Measurements from ENCODE around the gene CCDC57. TPM values are rescaled to one million over a fixed set of nuclear protein-coding genes. Genes with fewer than 3 reads are reported as not detected.

The CCDC57 gene
- total and polyA plus RNA-seq, 9 of the 15 experiments (the other 6 are each of a cell fraction or from before 2014, with no cell fraction given) = 0.83 to 36.2 (median 13.6) TPM

- no peak for TF ChIP-seq NR2C2 (CRISPR knock-in tag; IDR thresholded peaks at IDR 0.05)
- no peak for TF ChIP-seq NR2C2 (tag; IDR thresholded peaks at IDR 0.05)
- TF ChIP-seq E2F4 (CRISPR knock-in tag; IDR thresholded peaks at IDR 0.05; ENCODE audit: low read depth) = no peak
- TF ChIP-seq SUPT5H (IDR thresholded peaks at IDR 0.05) = 0 out of 2 replicates have a peak, but pooled peaks have one; percentile 0
- peak; percentile 14; the same call in 1 of the 2 replicates for TF ChIP-seq POLR2A (conservative IDR thresholded peaks at IDR 0.05)
- TF ChIP-seq NRF1 (conservative IDR thresholded peaks at IDR 0.05 in 1 of 2, IDR thresholded peaks at IDR 0.05 in 1 of 2) = no peak
- TF ChIP-seq U2AF2 (optimal IDR thresholded peaks at IDR 0.05; ENCODE audit: low read depth, low read length) = no peak
- TF ChIP-seq ZFPM2 (CRISPR knock-in tag; IDR thresholded peaks at IDR 0.05) = no peak
Observed at GRCh38 chr17:82059272-82060000, 153.2 kb downstream of the CCDC57 start (continued).

GRCh38 chr17:82058855-82059249 lies 153.8 kb downstream of the CCDC57 start:
- BruUV-seq (replicated peaks) = no TSS peak
- Histone ChIP-seq H3K4me3 (no peak overlapping the region), H2AFZ (ENCODE audit: low read depth, low read length) (no peak overlapping the region), H4K20me1 (replicated peaks; ENCODE audit: control insufficient read depth, insufficient read depth, low read length) (peaks cover 7% of the 10 kb centered on the region), H3K9ac (ENCODE audit: insufficient read depth in 1 of 2, low read depth in 2 of 2, low read length in 2 of 2) (no peak overlapping the region), H3K36me3 (ENCODE audit: control insufficient read depth, insufficient read depth, low read length) (peaks cover 98% of the 10 kb centered on the region; the same call in 2 of the 3 replicates), H3K79me2 (ENCODE audit: control insufficient read depth, insufficient read depth, low read length) (peaks cover 7% of the 10 kb centered on the region), H3K4me1 (replicated peaks in 1 of 2; ENCODE audit: control insufficient read depth in 2 of 2, insufficient read depth in 2 of 2, low read length in 2 of 2) (peaks cover 0 to 90% of the 10 kb centered on the region in 2 experiments; a peak in 2 of 5 replicates), H3K4me2 (ENCODE audit: insufficient read depth, low read length) (no peak overlapping the region), H3K27ac (ENCODE audit: extremely low read depth, low read depth, low read length) (no peak overlapping the region), H3K9me1 (ENCODE audit: control insufficient read depth, insufficient read depth, low read length) (no peaks in the 10 kb centered on the region), H3K9me3 (replicated peaks; ENCODE audit: control insufficient read depth, insufficient read depth, low read depth, low read length) (no peaks in the 10 kb centered on the region), H3K27me3 (ENCODE audit: control insufficient read depth in 2 of 2, insufficient read depth in 2 of 2, low read length in 2 of 2) (no peaks in the 10 kb centered on the region)
- ATAC-seq (no peak), FAIRE-seq (no peak), DNase-seq (ENCODE audit: extremely low read depth in 1 of 4, low spot score in 3 of 4) (no peak)
- TF ChIP-seq SUPT5H (IDR thresholded peaks at IDR 0.05) (0 out of 2 replicates have a peak, but pooled peaks have one; percentile 51), POLR2AphosphoS5 (IDR thresholded peaks at IDR 0.05; ENCODE audit: control insufficient read depth, insufficient read depth, low read depth, low read length) (peak; percentile 33; the same call in 1 of the 2 replicates), POLR2A (conservative IDR thresholded peaks at IDR 0.05) (peak; percentile 44; the same call in 1 of the 2 replicates), POLR2G (IDR thresholded peaks at IDR 0.05; ENCODE audit: low read depth, low read length) (peak; percentile 61), ZNF121 (CRISPR knock-in tag; conservative IDR thresholded peaks at IDR 0.05) (no peak), RBFOX2 (IDR thresholded peaks at IDR 0.05; ENCODE audit: low read depth, low read length) (peak; percentile 62; the same call in 1 of the 2 replicates)
- POLR2A ChIA-PET = interaction anchor here (0.6 to 1.8 kb wide), 5 partner anchors 16 to 142 kb away, joined by 3 to 5 read pairs (median 4); no protein-coding TSS in a partner anchor
- CTCF ChIA-PET (ENCODE audit: low intra/inter-chr PET ratio) = no interaction called here
- in situ Hi-C loops (cut with MboI) = no loop called here
- intact Hi-C loops (cut with micrococcal nuclease) = no loop called here
- WGBS (ENCODE audit: insufficient coverage, low coverage, missing lambda C conversion rate) = 86% methylated on average over 9 of the region's 10 CpGs
